Breast epithelium (tissue), 4 donors: Measurements from ENCODE around the gene RBM33. TPM values are rescaled to one million over a fixed set of nuclear protein-coding genes. Genes with fewer than 3 reads are reported as not detected.

Experiments
- DNase-seq, 2 donors: peaks; one replicate each; pipeline ENCODE4 v3.0.0-alpha.2; 2019; ENCODE audit warnings: low spot score in 2 of 2
- H3K27ac ChIP-seq, 2 donors: fragments of 200-600 bp; sonication (generic) in 1 of 2; one replicate each; pipeline ENCODE4 v1.5.1; 2016 to 2019; ENCODE audit warnings: mild to moderate bottlenecking in 1 of 2
- H3K27me3 ChIP-seq, 2 donors: fragments of 200-600 bp; sonication (generic) in 1 of 2; one replicate each; pipeline versions ENCODE4 v1.5.1 to v1.6.0; 2017 to 2019; ENCODE audit warnings: control low read depth in 1 of 2, mild to moderate bottlenecking in 1 of 2
- H3K36me3 ChIP-seq: fragments of 200-600 bp; one replicate; pipeline ENCODE4 v1.5.1; 2019
- H3K4me1 ChIP-seq, 2 donors: fragments of 200-600 bp; sonication (generic); one replicate each; pipeline ENCODE4 v1.5.1; 2016 to 2019; ENCODE audit warnings: control low read depth in 1 of 2
- H3K4me3 ChIP-seq, 3 donors: fragments of 200-600 bp; sonication (generic); 1 replicate in 2 of 3; 2 replicates in 1 of 3; pipeline ENCODE4 v1.5.1; 2016 to 2019; ENCODE audit warnings: mild to moderate bottlenecking in 3 of 3, moderate library complexity in 2 of 3
- H3K9me3 ChIP-seq, 2 donors: fragments of 200-600 bp; sonication (generic) in 1 of 2; one replicate each; pipeline ENCODE4 v1.5.1; 2016 to 2019; ENCODE audit warnings: control low read depth in 1 of 2
- CTCF ChIP-seq, 3 donors: fragments of 450-650 bp; IDR thresholded peaks; one replicate each; pipeline ENCODE4 v1.5.1; 2016 to 2017; ENCODE audit warnings: antibody characterized with exemption in 3 of 3, mild to moderate bottlenecking in 3 of 3, moderate library complexity in 3 of 3
- POLR2A ChIP-seq: fragments of 450-650 bp; IDR thresholded peaks from one replicate; pipeline ENCODE4 v1.6.1; 2016; ENCODE audit warnings: antibody characterized with exemption, mild to moderate bottlenecking, moderate library complexity
- POLR2AphosphoS5 ChIP-seq, 3 donors: sonication (generic); formaldehyde crosslinking; IDR thresholded peaks; one replicate each; pipeline ENCODE4 v1.6.1; 2017; ENCODE audit warnings: antibody characterized with exemption in 3 of 3
- intact Hi-C: fragments of 100-400 bp; cut with DNase I; formaldehyde crosslinking; loops from one replicate; pipeline ENCODE4 v1.15.1; 2023; ENCODE audit warnings: low total_unique reads
- total RNA-seq, 3 donors: library from RNA; depleted of rRNA; stranded (reverse); fragments of >200 nt; gene quantifications; one replicate each; pipeline ENCODE4 v1.1.0, GENCODE V29; 2016

Gene RBM33
- total RNA-seq, 3 donors from 2014 or later = 34.9 to 58.8 (median 46.5) TPM

- intact Hi-C loops = no loop called here
- Histone ChIP-seq H3K4me3 (no peak overlapping the region), H3K36me3 (no peaks in the 10 kb centered on the region), H3K27me3 (peaks cover 0 to 38% of the 10 kb centered on the region in 2 donors), H3K27ac (no peak overlapping the region), H3K9me3 (no peaks in the 10 kb centered on the region), H3K4me1 (no peaks in the 10 kb centered on the region)
- no peak for DNase-seq
- TF ChIP-seq CTCF (IDR thresholded peaks at IDR 0.05) = no peak
- no peak for TF ChIP-seq POLR2AphosphoS5 (IDR thresholded peaks at IDR 0.05)
- no peak for TF ChIP-seq POLR2A
Observed at GRCh38 chr7:155795951-155796350, 151.5 kb downstream of the RBM33 start.

GRCh38 chr7:155796381-155797261 is 152.2 kb downstream of the RBM33 start:
- Histone ChIP-seq H3K27me3 (peaks cover 0 to 43% of the 10 kb centered on the region in 2 donors), H3K4me1 (no peaks in the 10 kb centered on the region), H3K27ac (no peak overlapping the region), H3K4me3 (peak overlapping the region in 1 of 3 donors; percentile 39), H3K9me3 (no peaks in the 10 kb centered on the region), H3K36me3 (no peaks in the 10 kb centered on the region)
- TF ChIP-seq POLR2AphosphoS5 (IDR thresholded peaks at IDR 0.05) (no peak), CTCF (IDR thresholded peaks at IDR 0.05) (peak in 2 of 3 donors; percentile 64 to 71)
- no peak for DNase-seq
- intact Hi-C loops = no loop called here

- no peaks in the 10 kb centered on the region for H3K36me3 ChIP-seq
- no peaks in the 10 kb centered on the region for H3K4me1 ChIP-seq
- intact Hi-C loops = no loop called here
- no peak overlapping the region for H3K27ac ChIP-seq
- DNase-seq = no peak
- TF ChIP-seq CTCF (IDR thresholded peaks at IDR 0.05) (no peak), POLR2A (no peak)
- peak overlapping the region in 1 of 3 donors; percentile 39 for H3K4me3 ChIP-seq
- peaks cover 0 to 48% of the 10 kb centered on the region in 2 donors for H3K27me3 ChIP-seq
- H3K9me3 ChIP-seq = no peaks in the 10 kb centered on the region
Observed at GRCh38 chr7:155797262-155798250, 153.1 kb downstream of the RBM33 start.

GRCh38 chr7:155798673-155799439 is 154.4 kb downstream of the RBM33 start:
- Histone ChIP-seq H3K9me3 (no peaks in the 10 kb centered on the region), H3K27me3 (peaks cover 0 to 61% of the 10 kb centered on the region in 2 donors), H3K4me1 (no peaks in the 10 kb centered on the region), H3K36me3 (no peaks in the 10 kb centered on the region), H3K27ac (no peak overlapping the region), H3K4me3 (no peak overlapping the region)
- no peak for DNase-seq
- intact Hi-C loops = no loop called here
- no peak for TF ChIP-seq POLR2AphosphoS5 (IDR thresholded peaks at IDR 0.05)
- no peak for TF ChIP-seq CTCF (IDR thresholded peaks at IDR 0.05)
- TF ChIP-seq POLR2A = no peak
